Stimulated activated CD4-positive, alpha-beta T cell treated with anti-CD3 and anti-CD28 coated beads, Interleukin-1b, Interleukin-23, amount 100 ng/mL, for 24 hours (primary cell): ENCODE data around the gene EXPH5.

Source experiments
- DNase-seq, 4 experiments: peaks; one replicate each; pipeline ENCODE4 v3.0.0-alpha.2; 2020; ENCODE audit warnings: low read depth in 4 of 4, low spot score in 1 of 4

Gene EXPH5

GRCh38 chr11:108483163-108483562 is 110.4 kb downstream of the EXPH5 start:
- no peak for DNase-seq

GRCh38 chr11:108474664-108475463 is 118.7 kb downstream of the EXPH5 start:
- no peak for DNase-seq

- no peak for DNase-seq
Measured at GRCh38 chr11:108472681-108473080, 120.9 kb downstream of the EXPH5 start.

- DNase-seq = no peak
Measured at GRCh38 chr11:108468478-108468864, 125.1 kb downstream of the EXPH5 start.

GRCh38 chr11:108467091-108467823 is 126.3 kb downstream of the EXPH5 start, which contains the start of gene C11orf65:
Gene C11orf65 (minus strand): TSS chr11:108467529. CDS start chr11:108461559, 5,970 bp downstream.
- peak; percentile 86 to 92 (median 88) for DNase-seq

- DNase-seq = no peak
Measured at GRCh38 chr11:108466405-108466804, 127.2 kb downstream of the EXPH5 start.
